Lung microvascular endothelial cell (primary cell): Measurements from ENCODE around the gene CROCC2. TPM values are rescaled to one million over a fixed set of nuclear protein-coding genes. Genes with fewer than 3 reads are reported as not detected.
A peak's percentile ranks its signal among the peaks of the same experiment; 100 is the strongest.

ENCODE experiments used
- DNase-seq, 2 donors: peaks; one replicate each; pipeline versions ENCODE4 v3.0.0 to v3.0.0-alpha.2; 2010; ENCODE audit warnings: low read depth in 2 of 2
- total RNA-seq: library from RNA; depleted of rRNA; stranded (reverse); fragments of >200 nt; gene quantifications from 2 replicates; pipeline ENCODE4 v1.2.1, GENCODE V29; 2014

CROCC2 gene
- total RNA-seq, 1 donor from 2014 or later = not detected

- DNase-seq = peak; percentile 89 to 93
These were observed 91.9 kb downstream of the CROCC2 start, which contains the start of gene SNED1 for GRCh38 chr2:240997856-240998705. SNED1 (plus strand) TSS chr2:240998618; CDS start chr2:240998838, 220 bp downstream.

DNA sequence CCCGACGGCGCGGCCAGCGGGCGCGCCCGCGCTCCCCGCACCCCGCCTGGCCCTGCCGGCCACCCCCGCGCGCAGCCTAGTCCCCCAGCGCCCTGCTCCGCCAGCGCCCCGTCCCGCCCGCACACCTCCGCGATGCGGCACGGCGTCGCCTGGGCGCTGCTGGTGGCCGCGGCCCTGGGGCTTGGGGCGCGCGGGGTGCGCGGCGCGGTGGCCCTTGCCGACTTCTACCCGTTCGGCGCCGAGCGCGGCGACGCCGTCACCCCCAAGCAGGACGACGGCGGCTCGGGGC lies 92.5 kb downstream of the CROCC2 start:
- DNase-seq = no peak

GRCh38 chr2:240998995-240999791 lies 93.1 kb downstream of the CROCC2 start:
- DNase-seq = peak; percentile 36 to 40

DNA sequence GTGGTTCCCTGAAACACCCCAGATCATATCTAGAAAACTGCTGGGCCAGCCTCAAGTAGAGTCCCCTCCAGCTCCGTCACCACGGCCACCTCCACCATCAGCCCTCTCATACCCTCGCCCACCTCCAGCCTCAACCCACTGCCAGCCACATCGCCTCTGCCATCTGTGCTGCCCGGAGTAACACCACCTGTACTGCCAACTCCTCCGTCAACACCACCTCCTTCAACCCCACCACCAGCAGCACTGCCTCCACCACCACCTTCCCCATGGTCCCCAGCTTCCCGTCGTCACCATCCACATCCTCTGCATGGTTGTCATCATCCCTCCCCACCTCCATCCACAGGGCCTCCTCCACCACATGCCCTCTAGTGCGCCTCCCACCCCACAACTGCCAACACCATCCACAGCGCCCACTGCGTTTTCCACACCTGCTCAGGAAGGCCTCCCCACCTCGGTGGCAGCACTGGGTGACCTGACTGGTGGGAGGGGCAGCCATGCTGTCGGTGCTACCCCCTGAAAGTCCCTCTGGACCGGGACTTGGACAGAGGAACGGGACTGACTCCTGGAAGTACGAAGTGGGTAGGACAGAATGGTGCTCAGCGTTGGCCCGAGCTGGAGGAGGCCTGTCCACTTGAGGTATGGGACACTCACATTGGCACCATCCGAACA lies 93.9 kb downstream of the CROCC2 start:
- DNase-seq = no peak

DNA sequence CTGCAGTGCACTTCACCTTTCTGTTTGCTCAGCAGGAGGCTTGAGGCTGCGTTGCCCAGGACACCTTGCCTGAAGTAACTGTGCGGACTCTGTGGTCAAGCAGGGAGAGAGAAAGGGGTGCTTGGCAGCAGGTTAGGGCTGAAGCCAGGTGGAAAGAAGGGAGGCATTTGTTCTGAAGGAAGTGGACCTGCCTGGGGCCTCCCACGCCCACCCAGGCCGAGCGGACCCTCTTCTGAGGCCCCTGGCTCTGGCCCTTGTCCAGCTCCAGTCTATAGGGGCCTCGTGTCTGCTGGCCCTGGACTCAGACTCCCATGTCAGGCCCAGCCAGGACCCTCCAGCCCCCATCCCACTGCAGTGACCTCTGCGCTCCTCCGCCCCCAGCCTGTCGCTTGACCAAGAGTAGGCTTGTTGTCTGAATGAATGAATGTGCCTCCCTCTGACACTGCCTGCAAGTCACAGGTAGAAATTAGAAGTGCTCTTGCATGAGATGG lies 94.7 kb downstream of the CROCC2 start:
- DNase-seq = no peak

- DNase-seq = no peak
These were observed 95.5 kb downstream of the CROCC2 start for GRCh38 chr2:241001413-241002274.

DNA sequence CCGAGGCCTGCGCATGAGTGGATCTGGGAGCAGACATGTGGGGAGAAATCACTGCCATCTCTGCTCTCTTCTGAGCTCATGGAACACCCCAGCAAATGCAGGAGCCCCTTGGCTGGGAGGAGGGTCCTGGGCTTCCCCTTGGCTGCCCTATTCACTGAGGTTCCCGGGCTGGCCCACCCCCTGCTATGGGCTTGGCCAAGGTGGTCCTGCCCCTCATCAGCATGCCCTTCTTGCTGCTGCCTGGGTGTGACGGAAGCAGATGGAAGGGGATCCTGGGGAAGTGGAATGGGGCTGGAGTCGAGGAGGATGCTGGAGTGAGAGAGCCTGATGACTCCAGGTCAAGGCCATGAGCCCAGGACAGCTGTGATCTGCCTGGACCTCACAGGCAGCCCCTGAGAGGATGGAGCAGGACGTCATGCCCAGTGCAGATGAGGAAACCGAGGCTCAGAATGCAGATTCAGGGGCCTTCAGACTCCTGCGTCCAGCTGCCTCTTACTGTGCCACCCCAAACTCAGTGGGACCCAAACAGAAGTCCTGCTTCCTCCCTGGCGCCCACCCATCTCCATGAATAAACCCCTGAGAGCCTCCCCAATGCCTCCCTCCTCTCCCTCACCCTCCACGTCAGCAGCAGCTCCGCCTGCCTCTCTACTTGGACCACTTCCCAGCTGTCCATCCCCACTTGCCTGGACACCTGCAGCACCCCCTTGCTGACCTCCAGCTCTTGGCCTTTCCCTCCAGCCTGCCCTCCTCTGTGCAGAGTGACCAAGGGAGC lies 96.3 kb downstream of the CROCC2 start:
- DNase-seq = no peak

GRCh38 chr2:241003047-241003360 lies 96.9 kb downstream of the CROCC2 start:
- DNase-seq = no peak

DNA sequence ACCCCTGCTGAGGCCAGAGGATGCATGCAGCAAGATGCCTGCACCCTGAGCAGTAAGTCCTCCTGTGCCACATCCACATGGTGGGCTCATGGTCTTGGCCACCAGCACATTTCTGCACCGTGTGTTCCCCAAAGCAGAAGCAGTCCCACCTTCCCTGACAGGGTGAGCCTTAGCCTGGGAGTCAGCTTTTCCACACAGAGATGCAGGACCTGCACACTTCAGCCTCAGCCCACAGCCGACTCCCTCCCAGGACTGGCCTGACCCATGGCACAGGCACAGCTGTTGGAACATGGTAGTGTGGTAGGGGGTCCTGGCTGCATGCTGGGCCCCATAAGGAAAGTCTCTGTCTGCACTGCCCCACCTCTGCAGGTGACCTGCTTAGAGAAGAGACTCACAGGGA lies 97.2 kb downstream of the CROCC2 start:
- no peak for DNase-seq

DNA sequence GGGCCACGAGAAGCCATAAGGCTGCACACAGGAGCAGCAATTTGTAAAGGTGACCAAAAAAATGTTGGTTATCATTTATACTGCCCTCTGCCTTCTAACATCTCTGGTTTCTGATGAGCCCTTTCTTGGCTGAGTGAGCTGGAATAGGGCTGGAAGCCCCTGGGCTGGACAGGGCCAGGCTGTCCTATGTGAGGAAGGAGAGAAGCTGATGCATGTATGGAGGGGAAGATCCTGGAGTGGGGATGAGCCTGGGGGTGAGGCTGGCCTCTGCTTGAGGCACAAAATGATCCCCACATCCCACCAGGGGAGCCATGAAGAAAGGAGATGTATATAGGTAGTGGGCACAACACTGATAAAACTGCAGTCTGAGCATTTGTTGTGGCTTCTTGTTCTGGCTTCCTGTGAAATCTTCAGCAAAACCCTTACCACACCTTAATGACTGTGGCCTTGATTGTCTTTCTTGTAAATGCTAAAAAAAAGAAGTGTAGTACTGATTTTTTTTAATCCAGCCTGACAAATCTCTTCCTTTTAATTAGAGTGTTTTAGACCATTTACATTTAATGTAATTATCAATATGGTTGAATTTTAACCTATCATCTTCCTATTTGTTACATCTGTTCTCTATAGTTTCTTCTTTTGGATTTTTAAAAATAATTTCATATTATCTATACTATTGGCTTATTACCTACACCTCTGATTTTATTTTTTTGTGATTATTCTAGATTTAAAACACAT lies 97.9 kb downstream of the CROCC2 start:
- no peak for DNase-seq

DNA sequence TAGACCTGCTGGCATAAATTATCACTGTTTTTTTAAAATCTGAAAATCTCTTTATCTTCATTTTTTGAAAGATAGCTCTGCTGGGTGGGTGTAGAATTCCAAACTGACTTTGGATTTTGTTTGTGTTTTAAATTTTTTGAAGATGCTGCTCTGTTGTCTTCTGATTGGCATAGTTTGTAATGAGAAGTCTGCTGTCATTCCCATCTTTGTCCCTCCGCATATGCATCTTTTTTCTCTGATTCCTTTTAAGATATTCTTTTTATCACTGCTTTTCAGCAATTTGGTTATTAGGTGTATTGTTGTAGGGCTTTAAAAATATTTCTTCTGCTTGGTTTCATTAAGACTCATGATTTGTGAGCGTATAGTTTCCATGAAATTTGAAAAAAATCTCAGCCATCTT lies 99.4 kb downstream of the CROCC2 start:
- no peak for DNase-seq

- no peak for DNase-seq
These were observed 100.3 kb downstream of the CROCC2 start for GRCh38 chr2:241006412-241006811.

DNA sequence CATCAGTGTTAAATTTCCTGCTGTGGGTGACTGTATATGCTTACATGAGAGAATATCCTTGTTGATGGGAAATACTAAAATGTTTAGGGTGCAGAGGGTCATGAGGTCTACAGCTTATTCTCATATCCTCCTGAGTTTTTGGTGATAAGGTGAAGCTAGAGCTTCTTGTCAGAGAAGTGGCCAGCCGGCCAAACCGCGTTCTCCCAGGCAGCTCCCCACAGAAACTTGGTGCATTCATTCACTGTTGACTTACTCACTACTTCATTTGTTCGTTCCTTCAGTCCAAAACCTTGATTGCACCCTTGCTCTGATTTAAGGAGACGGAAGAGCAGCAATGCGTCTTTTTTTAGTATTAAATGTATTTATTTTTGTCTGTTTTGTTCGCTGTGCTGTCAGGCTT lies 101.0 kb downstream of the CROCC2 start:
- DNase-seq = no peak

DNA sequence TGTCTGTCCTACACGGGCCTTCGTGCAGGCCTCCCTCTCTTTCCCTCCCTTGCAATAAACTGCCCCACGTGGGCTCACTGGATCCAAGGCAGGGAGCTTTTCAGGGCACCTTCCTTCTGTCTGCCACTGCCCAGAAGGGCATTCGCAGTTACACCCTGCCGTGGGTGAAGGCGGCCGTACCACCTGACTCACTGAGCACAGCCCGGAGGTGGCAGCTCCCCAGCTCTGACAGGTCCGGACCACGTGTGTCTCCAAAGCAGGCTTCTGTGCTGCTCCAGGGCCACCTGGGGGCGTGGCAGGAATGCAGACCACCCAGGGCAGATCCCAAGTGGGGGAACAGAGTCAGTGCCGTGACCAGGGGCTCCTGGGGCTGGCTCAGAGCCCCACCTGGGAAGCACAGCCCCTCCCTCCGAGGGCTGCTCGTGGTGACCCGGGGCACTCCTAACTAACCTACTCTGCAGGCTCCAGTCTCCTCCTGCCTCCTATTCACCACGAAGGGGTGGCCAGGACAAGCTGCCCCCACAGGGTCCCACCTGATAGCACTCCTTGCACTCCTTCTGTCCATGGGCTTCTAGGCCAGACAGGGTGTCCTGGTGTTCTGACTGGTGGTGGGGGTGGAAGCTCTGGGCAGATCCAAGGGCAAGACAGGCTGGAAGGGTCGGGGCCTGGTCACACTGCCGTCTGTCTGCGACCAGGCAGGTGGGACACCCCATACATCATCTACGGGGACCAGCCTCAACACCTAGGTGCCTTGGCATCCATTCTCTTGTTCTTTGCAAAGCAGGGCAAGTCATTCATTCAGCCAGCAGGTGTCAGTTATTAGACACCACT lies 102.0 kb downstream of the CROCC2 start:
- DNase-seq = no peak

GRCh38 chr2:241008711-241009121 lies 102.6 kb downstream of the CROCC2 start:
- DNase-seq = no peak

- DNase-seq = no peak
These were observed 103.1 kb downstream of the CROCC2 start for GRCh38 chr2:241009191-241009590.

DNA sequence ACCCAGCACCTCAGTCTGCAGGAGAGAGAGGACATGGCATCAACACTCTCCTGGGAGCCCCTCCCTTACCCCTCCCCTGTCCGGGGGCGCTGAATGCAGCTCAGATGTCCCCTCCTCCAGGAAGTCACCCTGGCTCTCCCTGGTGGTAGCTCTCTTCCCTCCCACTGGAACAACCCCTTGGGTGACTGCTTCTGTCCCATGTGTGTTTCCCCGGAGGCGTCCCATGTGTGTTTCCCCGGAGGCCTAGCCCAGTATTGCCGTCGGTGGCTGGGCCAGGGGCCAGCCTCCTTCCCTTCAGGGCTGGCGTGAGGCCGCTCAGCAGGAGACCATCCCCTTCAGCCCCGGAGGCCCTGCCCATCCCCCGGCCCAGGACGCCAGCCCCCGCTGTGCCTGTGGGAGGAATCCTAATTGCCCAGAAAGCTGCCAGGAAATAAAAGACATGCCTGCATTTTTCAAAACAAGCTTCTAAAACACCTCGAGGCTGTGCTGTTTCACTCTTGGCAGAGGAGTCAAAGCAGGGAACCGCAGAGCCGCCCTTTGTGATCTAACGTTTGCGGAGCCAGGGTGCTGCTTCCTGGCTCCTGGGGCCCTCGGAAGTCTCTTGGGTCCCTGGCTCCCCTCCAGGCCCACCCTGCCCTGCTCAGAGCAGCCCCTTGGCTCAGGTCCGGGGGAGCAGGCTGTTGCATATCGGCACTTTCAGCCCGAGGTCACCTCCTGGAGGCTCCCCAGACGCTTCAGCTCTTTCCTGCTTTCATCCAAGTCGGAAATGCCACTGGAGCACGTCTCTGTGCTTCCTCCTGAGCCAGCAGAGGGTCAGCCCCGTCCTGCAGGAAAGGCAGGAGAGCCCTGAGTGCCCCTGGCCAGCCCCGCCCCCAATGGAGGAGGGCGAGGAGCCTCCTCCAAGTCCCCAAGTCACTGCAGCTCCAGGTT lies 103.7 kb downstream of the CROCC2 start:
- DNase-seq = peak; percentile 61 to 83
